Duodenal mucosa (tissue), 2 donors: ENCODE measurements around the gene CZIB.

Source experiments
- H3K27ac ChIP-seq: one replicate; pipeline ENCODE4 v1.7.0; 2013; ENCODE audit warnings: low read depth, low read length
- H3K27me3 ChIP-seq, 2 donors: one replicate each; pipeline ENCODE4 v1.7.0; 2013; ENCODE audit warnings: low read length in 2 of 2, control low read depth in 1 of 2; ENCODE audit not compliant: insufficient read depth in 2 of 2, control insufficient read depth in 1 of 2
- H3K36me3 ChIP-seq, 2 donors: one replicate each; pipeline ENCODE4 v1.7.0; 2013; ENCODE audit warnings: low read length in 2 of 2, control low read depth in 1 of 2; ENCODE audit not compliant: insufficient read depth in 2 of 2, control insufficient read depth in 1 of 2
- H3K4me1 ChIP-seq, 2 donors: one replicate each; pipeline ENCODE4 v1.7.0; 2013; ENCODE audit warnings: low read length in 2 of 2, control low read depth in 1 of 2; ENCODE audit not compliant: insufficient read depth in 2 of 2, control insufficient read depth in 1 of 2
- H3K4me3 ChIP-seq, 2 donors: one replicate each; pipeline ENCODE4 v1.7.0; 2013; ENCODE audit warnings: low read length in 2 of 2, low read depth in 1 of 2
- H3K9ac ChIP-seq, 2 donors: one replicate each; pipeline ENCODE4 v1.7.0; 2013; ENCODE audit warnings: low read length in 2 of 2, low read depth in 1 of 2
- H3K9me3 ChIP-seq, 2 donors: one replicate each; pipeline ENCODE4 v1.7.0; 2013; ENCODE audit warnings: low read length in 2 of 2, control low read depth in 1 of 2; ENCODE audit not compliant: control insufficient read depth in 1 of 2

CZIB gene

DNA sequence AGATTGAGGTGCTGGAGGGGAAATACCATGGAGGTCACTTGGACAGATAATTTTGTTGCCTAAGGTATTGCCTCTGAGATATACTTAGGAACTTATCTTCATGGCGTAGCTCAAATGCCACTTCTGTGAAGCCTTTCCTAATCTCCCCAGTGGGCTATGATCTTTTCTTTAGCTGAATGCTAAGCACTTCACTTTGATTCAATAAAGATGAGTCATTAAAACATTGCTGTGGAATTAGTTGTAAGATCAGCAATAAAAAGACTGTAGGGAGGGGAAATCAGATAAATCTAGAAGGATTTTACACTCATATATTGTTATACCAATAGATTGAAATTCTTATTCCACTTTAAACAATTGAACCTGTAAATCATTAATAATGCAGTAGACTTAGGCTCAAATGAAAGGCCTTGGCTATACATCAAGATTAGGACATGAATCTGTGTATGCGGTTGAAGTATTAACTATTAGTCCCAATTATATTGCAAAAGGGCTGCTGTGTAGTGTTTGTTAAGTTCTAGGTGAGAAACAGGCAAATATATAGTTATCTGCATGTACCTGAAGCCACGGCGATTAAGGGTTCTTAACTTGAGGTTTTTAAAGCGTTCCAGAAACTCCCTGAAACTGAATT lies 37.1 kb upstream of the CZIB start:
- Histone ChIP-seq H3K4me1 (peaks cover 17 to 24% of the 10 kb centered on the region in 2 donors), H3K4me3 (peak overlapping the region; percentile 13 to 23), H3K27ac (no peak overlapping the region), H3K36me3 (no peaks in the 10 kb centered on the region), H3K9ac (no peak overlapping the region), H3K27me3 (no peaks in the 10 kb centered on the region), H3K9me3 (no peaks in the 10 kb centered on the region)

DNA sequence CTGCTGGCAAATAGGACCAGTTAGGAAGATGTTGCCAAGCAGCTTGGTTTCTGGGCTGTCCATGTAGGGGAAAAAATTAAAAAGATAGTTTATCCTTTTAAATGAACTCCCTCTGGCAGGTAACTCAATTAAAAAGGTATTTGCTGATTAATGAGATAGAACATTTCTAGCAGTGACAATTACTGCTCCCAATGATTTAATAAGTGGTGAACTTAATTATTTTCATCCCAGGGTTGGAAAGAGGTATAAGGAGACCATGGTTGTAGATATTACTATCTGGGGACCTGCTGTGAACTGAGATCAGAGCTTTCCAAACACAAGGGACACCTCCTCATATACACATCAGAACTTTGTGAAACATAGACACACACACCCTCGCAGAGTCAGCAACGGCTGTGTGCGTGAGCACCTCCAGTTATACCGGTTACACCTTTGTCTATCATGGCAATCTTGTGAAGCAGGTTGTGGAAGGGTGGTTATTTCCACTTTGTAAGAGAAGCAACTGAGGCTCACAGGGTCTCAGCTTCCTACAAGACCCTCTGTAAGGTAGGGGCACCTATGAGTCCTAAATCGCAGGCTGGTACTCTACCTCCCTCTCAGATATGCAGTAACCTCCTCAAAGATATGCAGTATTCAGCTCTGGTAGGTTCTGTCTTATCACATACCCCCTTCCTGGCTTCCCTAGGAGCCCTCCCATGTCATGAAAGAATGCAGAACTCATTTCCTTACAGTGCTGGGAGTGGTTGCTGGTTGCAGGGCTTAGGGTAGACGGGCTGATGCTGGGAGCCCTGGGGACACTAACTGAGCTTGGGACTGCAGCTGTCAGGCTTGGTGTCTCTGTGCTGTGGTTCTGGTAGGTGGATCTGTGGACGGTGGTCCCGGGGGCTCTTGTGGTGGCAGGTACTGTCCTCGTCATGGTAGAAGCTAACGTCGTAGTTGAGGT lies 36.3 kb upstream of the CZIB start:
- H3K36me3 ChIP-seq = no peaks in the 10 kb centered on the region
- peaks cover 17 to 24% of the 10 kb centered on the region in 2 donors for H3K4me1 ChIP-seq
- peak overlapping the region; percentile 4 to 23 for H3K4me3 ChIP-seq
- H3K9me3 ChIP-seq = no peaks in the 10 kb centered on the region
- no peak overlapping the region for H3K27ac ChIP-seq
- H3K27me3 ChIP-seq = no peaks in the 10 kb centered on the region
- H3K9ac ChIP-seq = no peak overlapping the region

DNA sequence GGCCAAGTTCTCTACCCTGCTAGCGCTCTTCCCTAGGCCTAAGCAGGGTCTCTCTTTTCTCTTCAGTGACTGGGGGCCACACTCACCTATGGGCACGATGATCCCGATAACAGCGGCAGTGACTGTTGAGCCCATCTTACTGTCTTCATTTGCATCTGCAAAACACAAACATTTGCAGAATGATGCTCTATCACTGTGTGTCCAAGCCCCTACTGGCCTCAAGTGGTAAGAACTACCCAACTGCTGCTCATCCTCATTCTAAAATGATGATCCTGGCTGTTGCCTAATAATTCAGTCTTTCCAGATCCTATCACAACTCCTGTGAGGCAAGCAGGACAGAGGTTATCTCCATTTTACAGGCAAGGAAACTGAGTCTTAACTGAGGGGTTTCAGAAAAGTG lies 34.6 kb upstream of the CZIB start:
- H3K4me1 ChIP-seq = peaks cover 15 to 27% of the 10 kb centered on the region in 2 donors
- H3K4me3 ChIP-seq = no peak overlapping the region
- no peaks in the 10 kb centered on the region for H3K27me3 ChIP-seq
- no peaks in the 10 kb centered on the region for H3K9me3 ChIP-seq
- H3K27ac ChIP-seq = no peak overlapping the region
- H3K36me3 ChIP-seq = no peaks in the 10 kb centered on the region
- no peak overlapping the region for H3K9ac ChIP-seq

DNA sequence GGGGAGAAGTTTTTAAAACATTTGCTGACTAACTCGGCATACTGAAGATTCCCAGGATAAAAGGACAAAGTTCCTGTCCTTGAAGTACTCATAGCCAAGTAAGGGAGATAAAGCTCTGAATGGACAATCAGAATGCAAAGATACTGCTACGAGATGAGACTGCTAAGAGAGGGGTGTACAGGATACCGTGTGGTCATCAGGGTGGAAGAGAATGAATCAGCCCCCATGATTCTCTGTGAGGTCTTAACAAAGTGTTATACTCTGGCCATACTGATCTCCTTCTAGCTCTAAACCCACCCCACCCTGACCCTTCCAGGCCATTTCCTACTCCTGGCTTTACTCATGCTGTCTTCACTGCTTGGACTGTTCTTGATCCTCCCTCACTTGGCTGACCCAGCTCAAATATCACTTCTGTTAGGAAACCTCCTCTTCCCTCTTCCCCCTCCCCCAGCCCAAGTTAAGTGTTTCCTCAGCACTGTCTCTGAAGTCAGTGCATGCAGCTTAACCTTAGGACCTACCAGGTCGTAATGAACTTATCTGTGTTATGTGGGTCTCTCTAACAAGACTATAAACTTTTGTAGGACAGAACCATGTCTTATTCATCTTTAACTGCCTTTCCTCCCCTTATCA lies 33.7 kb upstream of the CZIB start:
- H3K4me1 ChIP-seq = peaks cover 18 to 36% of the 10 kb centered on the region in 2 donors

DNA sequence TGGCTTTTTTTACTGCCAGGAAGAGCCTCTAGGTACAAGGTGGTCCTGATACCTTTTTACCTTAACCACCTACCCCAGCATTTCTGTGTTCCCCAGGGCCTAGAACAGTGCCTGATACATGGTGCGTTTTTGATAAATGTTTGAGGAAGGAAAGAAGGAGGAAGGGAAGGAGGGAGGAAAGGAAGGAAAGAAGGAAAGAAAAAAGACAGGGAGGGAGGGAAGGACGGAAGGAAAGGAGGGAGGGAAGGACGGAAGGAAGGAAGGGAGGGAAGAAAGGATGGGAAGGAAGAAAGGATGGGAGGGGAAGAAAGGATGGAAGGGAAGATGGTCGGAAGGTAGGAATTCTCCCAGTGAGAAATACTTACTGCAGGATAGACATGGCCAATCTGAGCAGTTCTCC lies 29.9 kb upstream of the CZIB start:
- Histone ChIP-seq H3K4me1 (peaks cover 4 to 21% of the 10 kb centered on the region in 2 donors), H3K9me3 (no peaks in the 10 kb centered on the region), H3K36me3 (no peaks in the 10 kb centered on the region), H3K27ac (no peak overlapping the region), H3K9ac (no peak overlapping the region), H3K27me3 (no peaks in the 10 kb centered on the region), H3K4me3 (no peak overlapping the region)

More for the DNA sequence above, 33.7 kb upstream of the CZIB start:
- Histone ChIP-seq H3K9ac (no peak overlapping the region), H3K27ac (no peak overlapping the region), H3K36me3 (no peaks in the 10 kb centered on the region), H3K4me3 (no peak overlapping the region), H3K27me3 (no peaks in the 10 kb centered on the region), H3K9me3 (no peaks in the 10 kb centered on the region)

DNA sequence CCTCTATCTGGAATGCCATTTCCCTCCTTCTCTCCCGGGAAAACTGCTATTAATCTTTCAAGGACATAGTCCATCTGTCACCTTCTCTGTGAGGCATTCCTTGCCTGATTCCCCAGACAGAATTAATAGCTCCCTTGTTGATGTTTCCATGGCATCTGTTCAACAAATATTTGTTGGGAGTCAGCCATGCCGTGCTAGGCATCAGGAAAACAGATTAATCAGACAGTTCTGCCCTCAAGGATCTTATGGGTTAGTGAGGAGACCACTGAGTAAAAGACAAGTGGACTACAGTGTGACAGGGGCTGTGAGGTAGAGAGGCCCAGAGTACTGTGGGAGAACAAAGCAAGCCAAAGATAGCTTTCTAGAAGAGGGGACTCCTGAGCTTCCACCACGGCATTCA lies 29.3 kb upstream of the CZIB start:
- no peaks in the 10 kb centered on the region for H3K9me3 ChIP-seq
- peaks cover 4 to 21% of the 10 kb centered on the region in 2 donors for H3K4me1 ChIP-seq
- H3K27me3 ChIP-seq = no peaks in the 10 kb centered on the region
- no peak overlapping the region for H3K4me3 ChIP-seq
- no peak overlapping the region for H3K9ac ChIP-seq
- no peaks in the 10 kb centered on the region for H3K36me3 ChIP-seq
- no peak overlapping the region for H3K27ac ChIP-seq

DNA sequence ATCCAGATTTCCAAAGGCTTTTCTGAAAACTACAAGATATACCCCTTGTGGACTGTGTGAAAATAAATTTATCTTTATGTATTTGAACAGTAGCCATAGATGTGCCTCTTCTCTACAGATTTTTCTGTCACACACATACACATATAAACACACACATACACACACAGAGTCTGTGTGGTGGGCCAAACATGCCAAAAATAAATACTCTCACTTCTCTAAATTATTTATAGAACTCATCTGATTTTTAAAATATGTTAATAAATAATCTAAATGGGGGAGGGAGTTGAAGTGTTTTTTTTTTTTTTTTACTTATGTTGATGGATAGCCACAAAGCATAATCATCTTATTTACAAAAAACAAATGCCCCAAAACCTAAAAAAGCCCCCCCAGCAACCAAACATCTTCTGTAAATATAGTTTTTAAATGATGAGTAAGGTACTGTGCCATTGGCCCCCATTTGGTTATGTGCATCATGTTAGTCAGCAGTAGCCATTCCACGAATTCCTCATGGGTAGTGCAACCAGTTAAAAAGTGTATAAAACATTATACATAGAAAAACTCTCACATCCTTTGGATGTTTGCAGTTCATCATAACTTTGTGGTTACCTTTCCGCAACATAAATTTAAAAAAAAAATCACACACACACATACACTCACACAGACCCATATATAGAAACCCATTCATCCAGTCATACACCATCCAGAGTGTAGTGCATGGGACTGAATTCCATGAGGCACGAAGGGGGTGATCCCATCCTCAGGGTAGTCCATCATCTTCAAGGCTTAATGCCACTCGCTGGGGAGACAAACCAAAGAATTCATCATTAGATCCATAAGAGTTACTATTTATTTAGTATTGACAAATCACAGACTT lies 26.1 kb upstream of the CZIB start:
- Histone ChIP-seq H3K9me3 (no peaks in the 10 kb centered on the region), H3K4me1 (peaks cover 15 to 26% of the 10 kb centered on the region in 2 donors), H3K27me3 (no peaks in the 10 kb centered on the region), H3K36me3 (no peaks in the 10 kb centered on the region), H3K27ac (no peak overlapping the region), H3K9ac (no peak overlapping the region), H3K4me3 (no peak overlapping the region)

DNA sequence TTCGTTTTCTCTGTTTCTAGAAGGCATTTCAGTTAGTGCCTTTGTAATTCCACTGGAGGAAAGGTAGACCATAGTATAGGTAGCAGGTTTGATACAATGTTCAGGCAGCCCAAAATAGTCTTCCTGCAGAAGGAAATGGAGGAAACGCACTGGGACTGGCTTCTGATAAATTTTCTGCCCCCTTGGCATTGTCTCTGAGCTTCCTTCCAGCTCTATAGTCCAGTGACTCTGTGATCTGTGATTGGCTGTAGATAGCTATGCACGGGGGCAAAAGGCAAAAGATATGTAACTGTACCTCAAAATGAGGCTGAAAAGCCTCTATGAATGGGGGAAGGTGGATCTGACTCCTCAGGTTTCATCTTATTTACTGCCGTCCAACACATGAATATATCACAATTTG lies 23.7 kb upstream of the CZIB start:
- H3K4me1 ChIP-seq = peaks cover 12 to 19% of the 10 kb centered on the region in 2 donors
- H3K27me3 ChIP-seq = no peaks in the 10 kb centered on the region
- no peaks in the 10 kb centered on the region for H3K9me3 ChIP-seq
- no peaks in the 10 kb centered on the region for H3K36me3 ChIP-seq
- H3K4me3 ChIP-seq = peak overlapping the region in 1 of 2 donors; percentile 15
- no peak overlapping the region for H3K9ac ChIP-seq
- no peak overlapping the region for H3K27ac ChIP-seq

DNA sequence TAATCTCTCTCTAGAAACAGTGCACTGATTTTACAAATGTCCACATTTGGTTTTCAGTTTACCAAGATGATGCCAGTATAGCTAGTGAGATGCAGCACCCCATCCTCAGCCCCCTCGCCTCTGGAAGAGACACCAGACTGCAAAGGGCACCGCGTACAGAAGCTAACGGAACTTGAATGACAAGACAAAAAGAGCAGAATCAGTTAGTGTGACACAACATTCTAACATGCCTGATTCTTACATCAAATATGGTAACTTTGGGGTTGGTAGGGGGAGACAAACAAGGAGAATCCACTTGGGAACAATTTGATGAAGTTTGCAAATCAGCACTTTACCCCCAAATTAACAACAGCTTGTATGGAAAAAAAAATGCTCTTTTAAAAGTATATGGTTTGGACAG lies 21.9 kb upstream of the CZIB start:
- Histone ChIP-seq H3K4me3 (no peak overlapping the region), H3K27me3 (no peaks in the 10 kb centered on the region), H3K36me3 (no peaks in the 10 kb centered on the region), H3K9me3 (no peaks in the 10 kb centered on the region), H3K4me1 (peaks cover 21 to 24% of the 10 kb centered on the region in 2 donors), H3K9ac (no peak overlapping the region), H3K27ac (no peak overlapping the region)
